HepG2 (cell line): ENCODE measurements around the gene KAZALD1. TPM values are rescaled to one million over a fixed set of nuclear protein-coding genes. Genes with fewer than 3 reads are reported as not detected.

Source experiments
- ATAC-seq: fragments of 200-7000 bp; cut with Tn5 transposase; 3 replicates; pipeline ENCODE4 v1.9.1; 2020; ENCODE audit warnings: mild to moderate bottlenecking, moderate library complexity
- BruUV-seq: library from RNA; stranded (reverse); fragments of 400-500 nt; replicated peaks from 2 replicates; lab custom pipeline; 2021; lab: Mats Ljungman, UMichigan
- CTCF ChIA-PET: fragments of 300-600 bp; formaldehyde crosslinking; extraction: SDS; loops from one replicate; lab custom pipeline; 2021; ENCODE audit warnings: low total read pairs, inconsistent platforms, low intra/inter-chr PET ratio; lab: Yijun Ruan, JAX
- POLR2A ChIA-PET: fragments of 350-600 bp; sonication (Branson Sonifier 250); formaldehyde crosslinking; loops from one replicate; lab custom pipeline; 2020; ENCODE audit warnings: antibody characterized with exemption, inconsistent platforms; lab: Yijun Ruan, JAX
- DNase-seq: peaks from one replicate; pipeline ENCODE4 v3.0.0-alpha.2; 2015; ENCODE audit warnings: low spot score
- FAIRE-seq: peaks from 3 replicates; lab custom pipeline; 2011; peaks lifted over from hg19 to GRCh38; lab: Jason Lieb, UNC
- H2AFZ ChIP-seq: one replicate; pipeline ENCODE4 v1.6.1; 2011; ENCODE audit warnings: low read length, inconsistent platforms
- H3K27ac ChIP-seq: fragments of 300-600 bp; 3 replicates; pipeline ENCODE4 v1.8.0; 2011; ENCODE audit warnings: mixed run types, mild to moderate bottlenecking, mixed read lengths, low read length, inconsistent platforms; ENCODE audit not compliant: insufficient read depth; ENCODE audit errors: extremely low read length
- H3K27me3 ChIP-seq, 2 experiments: fragments of 200-600 bp in 1 of 2; 2 replicates in 1 of 2; 3 replicates in 1 of 2; pipeline versions ENCODE4 v1.6.0 to v1.8.0; 2011; ENCODE audit warnings: low read length in 2 of 2, mild to moderate bottlenecking in 2 of 2, moderate library complexity in 2 of 2, inconsistent platforms in 1 of 2; ENCODE audit not compliant: insufficient read depth in 2 of 2, control insufficient read depth in 1 of 2
- H3K36me3 ChIP-seq, 2 experiments: fragments of 200-600 bp in 1 of 2; replicated peaks in 1 of 2; 2 replicates in 1 of 2; 3 replicates in 1 of 2; pipeline versions ENCODE4 v1.5.1 to v1.8.0; 2011; ENCODE audit warnings: low read length in 2 of 2, inconsistent platforms in 1 of 2; ENCODE audit not compliant: insufficient read depth in 2 of 2, control insufficient read depth in 1 of 2
- H3K4me1 ChIP-seq: 2 replicates; pipeline ENCODE4 v1.5.1; 2012; ENCODE audit warnings: low read length, inconsistent platforms; ENCODE audit not compliant: insufficient read depth
- H3K4me2 ChIP-seq: 2 replicates; pipeline ENCODE4 v1.6.0; 2011; ENCODE audit warnings: low read depth, low read length, inconsistent platforms
- H3K4me3 ChIP-seq, 3 experiments: fragments of 200-600 bp in 1 of 3; sonication (generic), shearing (Covaris generic) in 1 of 3; replicated peaks in 1 of 3; 2 replicates each; pipeline ENCODE4 v1.5.1; 2011 to 2016; ENCODE audit warnings: low read length in 3 of 3, inconsistent platforms in 2 of 3, low read depth in 2 of 3, mild to moderate bottlenecking in 2 of 3, control low read depth in 1 of 3, mixed read lengths in 1 of 3; ENCODE audit not compliant: insufficient read depth in 1 of 3
- H3K79me2 ChIP-seq: one replicate; pipeline ENCODE4 v1.6.1; 2011; ENCODE audit warnings: low read length, inconsistent platforms; ENCODE audit not compliant: insufficient read depth
- H3K9ac ChIP-seq: 2 replicates; pipeline ENCODE4 v1.6.0; 2011; ENCODE audit warnings: mild to moderate bottlenecking, low read depth, low read length, inconsistent platforms; ENCODE audit not compliant: insufficient read depth
- H3K9me3 ChIP-seq: 2 replicates; pipeline ENCODE4 v1.5.1; 2012; ENCODE audit warnings: mild to moderate bottlenecking, low read length
- H4K20me1 ChIP-seq: 2 replicates; pipeline ENCODE4 v1.6.0; 2011; ENCODE audit warnings: inconsistent platforms, mild to moderate bottlenecking, low read length, moderate library complexity; ENCODE audit not compliant: insufficient read depth
- CBX1 ChIP-seq: IDR thresholded peaks from one replicate; pipeline ENCODE4 v1.6.1; 2016; ENCODE audit warnings: antibody characterized with exemption, low read depth
- CC2D1A ChIP-seq: sonication (generic); formaldehyde crosslinking; IDR thresholded peaks from 2 replicates; pipeline ENCODE4 v1.8.1; 2023; ENCODE audit warnings: mild to moderate bottlenecking, missing genetic modification reagents
- E2F1 ChIP-seq: sonication (generic); formaldehyde crosslinking; IDR thresholded peaks from 2 replicates; pipeline ENCODE4 v1.5.0; 2020; ENCODE audit warnings: missing genetic modification reagents
- ETS1 ChIP-seq: sonication (generic); formaldehyde crosslinking; IDR thresholded peaks from 2 replicates; pipeline ENCODE4 v1.4.0; 2020; ENCODE audit warnings: missing genetic modification reagents
- HMGXB3 ChIP-seq: sonication (generic); formaldehyde crosslinking; IDR thresholded peaks from 2 replicates; pipeline ENCODE4 v1.4.0; 2020; ENCODE audit warnings: missing genetic modification reagents, borderline replicate concordance
- HNF1A ChIP-seq, 2 experiments: sonication (generic) in 1 of 2; formaldehyde crosslinking in 1 of 2; IDR thresholded peaks; 2 replicates each; pipeline versions ENCODE4 v1.4.0 to v1.6.1; 2016 to 2020; ENCODE audit warnings: borderline replicate concordance in 1 of 2, low read depth in 1 of 2, mild to moderate bottlenecking in 1 of 2, missing genetic modification reagents in 1 of 2
- PRPF4 ChIP-seq: fragments of 200-400 bp; formaldehyde crosslinking; IDR thresholded peaks from 2 replicates; pipeline ENCODE4 v1.6.1; 2016; ENCODE audit warnings: low read length, low read depth; ENCODE audit not compliant: poor library complexity, severe bottlenecking
- ZNF652 ChIP-seq: IDR thresholded peaks from 2 replicates; pipeline ENCODE4 v1.6.1; 2016; ENCODE audit warnings: low read depth, borderline replicate concordance
- WGBS: methylation state at CpG from one replicate; pipeline ENCODE4 v1.1.6; 2017; ENCODE audit warnings: low lambda C conversion rate; 5-methylcytosine and 5-hydroxymethylcytosine counted together
- in situ Hi-C: cut with HindIII; loops from 2 replicates; pipeline ENCODE4 v1.10.0; 2017; ENCODE audit warnings: low pct_unique_long_range_greater_than_20kb; ENCODE audit not compliant: extremely low pct_ligation_motif_present
- intact Hi-C: fragments of 100-400 bp; cut with micrococcal nuclease; formaldehyde crosslinking; loops from one replicate; pipeline ENCODE4 v1.10.0; 2022; ENCODE audit not compliant: unreplicated experiment
- polyA plus RNA-seq, 8 experiments: library from polyadenylated mRNA; depleted of rRNA in 3 of 8; stranded (reverse) in 7 of 8; unstranded in 1 of 8; fragments of >200 nt; fragmentation: Illumina TruSeq in 4 of 8; extraction: Trizol in 4 of 8; gene quantifications; 2 replicates each; pipeline versions ENCODE4 v1.2.1 to v1.2.3, GENCODE V29; 2011 to 2016; ENCODE audit warnings: low read depth in 4 of 8, missing spikeins in 1 of 8, mixed read lengths in 1 of 8; ENCODE audit not compliant: insufficient read depth in 1 of 8
- total RNA-seq, 5 experiments: library from RNA; depleted of rRNA; stranded (reverse); fragments of >200 nt; fragmentation: Illumina TruSeq; extraction: Trizol; gene quantifications; 2 replicates each; pipeline ENCODE4 v1.2.3, GENCODE V29; 2016; ENCODE audit warnings: low read depth in 1 of 5

KAZALD1 gene
- total and polyA plus RNA-seq, 2 of the 13 experiments (the other 11 are each of a cell fraction or from before 2014, with no cell fraction given) = 16.7 to 27.7 TPM

GRCh38 chr10:101091546-101092290, 29.9 kb downstream of the KAZALD1 start (continued):
- TF ChIP-seq PRPF4 (no peak), CC2D1A (CRISPR knock-in tag) (no peak), CBX1 (no peak), HMGXB3 (CRISPR knock-in tag) (no peak)

GRCh38 chr10:101092881-101093354, 31.1 kb downstream of the KAZALD1 start:
- peak; percentile 55 for ATAC-seq
- H3K4me3 ChIP-seq = no peak overlapping the region
- no peak overlapping the region for H3K9ac ChIP-seq
- H3K79me2 ChIP-seq = no peaks in the 10 kb centered on the region
- no peaks in the 10 kb centered on the region for H3K9me3 ChIP-seq
- H3K4me1 ChIP-seq = peaks cover 22% of the 10 kb centered on the region
- in situ Hi-C loops = no loop called here
- peak; percentile 65 for FAIRE-seq
- 0% methylated on average over 4 of the region's 9 CpGs for WGBS
- H2AFZ ChIP-seq = no peak overlapping the region
- H3K27ac ChIP-seq = no peak overlapping the region
- POLR2A ChIA-PET = interaction anchor here (1.1 to 2.0 kb wide), 3 partner anchors 20 to 49 kb away, joined by 6 to 8 read pairs (median 6); partner anchors contain the start of gene KAZALD1
- peaks cover 11 to 81% of the 10 kb centered on the region in 2 experiments; a peak in 4 of 5 replicates for H3K27me3 ChIP-seq
- H3K4me2 ChIP-seq = peak overlapping the region; percentile 8; the same call in 1 of the 2 replicates
- DNase-seq = peak; percentile 53
- no peaks in the 10 kb centered on the region for H3K36me3 ChIP-seq
- no peaks in the 10 kb centered on the region for H4K20me1 ChIP-seq
- intact Hi-C loops = no loop called here
- CTCF ChIA-PET = interaction anchor here (1.4 kb wide), 1 partner anchor 49 kb away, joined by 4 read pairs; no protein-coding TSS in a partner anchor
- no TSS peak for BruUV-seq
- TF ChIP-seq HNF1A (IDR thresholded peaks at IDR 0.05; ENCODE audit: low read depth) (no peak), HNF1A (CRISPR knock-in tag; IDR thresholded peaks at IDR 0.05; ENCODE audit: borderline replicate concordance) (no peak), ZNF652 (CRISPR knock-in tag) (peak; percentile 21; the same call in 1 of the 2 replicates), E2F1 (CRISPR knock-in tag) (no peak), ETS1 (CRISPR knock-in tag) (no peak)
